ENCODE data around the gene FOXP3.
"Not testable (repeated sequence)": the region's sequence is repeated elsewhere in the genome, so short reads cannot be mapped to it uniquely, and the experiment has no call there.

The FOXP3 gene

DNA sequence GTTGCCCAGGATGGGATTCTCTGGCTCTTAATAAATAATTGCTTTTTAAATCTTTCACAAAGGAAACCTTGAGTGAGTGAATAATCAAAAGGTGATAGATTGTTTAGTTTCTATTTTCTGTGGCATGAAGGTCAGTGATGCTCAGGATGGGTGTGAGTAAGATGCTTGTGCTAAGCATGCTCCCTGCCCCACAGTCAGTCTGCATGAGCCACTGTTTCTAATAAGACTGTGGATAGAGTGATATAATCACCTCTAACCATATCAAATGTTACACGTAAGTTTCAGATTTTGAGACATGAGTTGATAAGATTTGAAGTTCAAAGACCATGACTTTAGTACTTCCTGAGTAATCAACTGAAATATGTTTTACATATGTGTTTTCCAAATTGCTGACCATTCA, 36.2 kb upstream of the FOXP3 start:
- no peak for DNase-seq (ENCODE audit: low read depth)
- no peak overlapping the region for H3K4me3 ChIP-seq (ENCODE audit: low read depth, low read length)
- TF ChIP-seq, protein P1, sequence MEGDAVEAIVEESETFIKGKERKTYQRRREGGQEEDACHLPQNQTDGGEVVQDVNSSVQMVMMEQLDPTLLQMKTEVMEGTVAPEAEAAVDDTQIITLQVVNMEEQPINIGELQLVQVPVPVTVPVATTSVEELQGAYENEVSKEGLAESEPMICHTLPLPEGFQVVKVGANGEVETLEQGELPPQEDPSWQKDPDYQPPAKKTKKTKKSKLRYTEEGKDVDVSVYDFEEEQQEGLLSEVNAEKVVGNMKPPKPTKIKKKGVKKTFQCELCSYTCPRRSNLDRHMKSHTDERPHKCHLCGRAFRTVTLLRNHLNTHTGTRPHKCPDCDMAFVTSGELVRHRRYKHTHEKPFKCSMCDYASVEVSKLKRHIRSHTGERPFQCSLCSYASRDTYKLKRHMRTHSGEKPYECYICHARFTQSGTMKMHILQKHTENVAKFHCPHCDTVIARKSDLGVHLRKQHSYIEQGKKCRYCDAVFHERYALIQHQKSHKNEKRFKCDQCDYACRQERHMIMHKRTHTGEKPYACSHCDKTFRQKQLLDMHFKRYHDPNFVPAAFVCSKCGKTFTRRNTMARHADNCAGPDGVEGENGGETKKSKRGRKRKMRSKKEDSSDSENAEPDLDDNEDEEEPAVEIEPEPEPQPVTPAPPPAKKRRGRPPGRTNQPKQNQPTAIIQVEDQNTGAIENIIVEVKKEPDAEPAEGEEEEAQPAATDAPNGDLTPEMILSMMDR (IDR thresholded peaks at IDR 0.05; ENCODE audit: low read depth, low read length, missing control alignments), result no peak

DNA sequence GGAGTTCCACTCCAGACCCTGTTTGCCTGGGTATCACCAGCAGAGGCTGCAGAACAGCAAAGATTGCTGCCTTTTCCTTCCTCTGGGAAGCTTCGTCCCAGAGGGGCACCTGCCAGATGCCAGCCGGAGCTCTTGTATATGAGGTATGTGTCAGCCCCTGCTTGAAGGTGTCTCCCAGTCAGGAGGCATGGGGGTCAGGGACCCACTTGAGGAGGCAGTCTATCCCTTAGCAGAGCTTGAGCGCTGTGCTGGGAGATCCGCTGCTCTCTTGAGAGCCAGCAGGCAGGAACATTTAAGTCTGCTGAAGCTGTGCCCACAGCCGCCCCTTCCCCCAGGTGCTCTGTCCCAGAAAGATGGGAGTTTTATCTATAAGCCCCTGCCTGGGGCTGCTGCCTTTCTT, 34.8 kb upstream of the FOXP3 start:
- not testable (repeated sequence) for H3K4me3 ChIP-seq (ENCODE audit: low read depth, low read length); DNase-seq (ENCODE audit: low read depth)

DNA sequence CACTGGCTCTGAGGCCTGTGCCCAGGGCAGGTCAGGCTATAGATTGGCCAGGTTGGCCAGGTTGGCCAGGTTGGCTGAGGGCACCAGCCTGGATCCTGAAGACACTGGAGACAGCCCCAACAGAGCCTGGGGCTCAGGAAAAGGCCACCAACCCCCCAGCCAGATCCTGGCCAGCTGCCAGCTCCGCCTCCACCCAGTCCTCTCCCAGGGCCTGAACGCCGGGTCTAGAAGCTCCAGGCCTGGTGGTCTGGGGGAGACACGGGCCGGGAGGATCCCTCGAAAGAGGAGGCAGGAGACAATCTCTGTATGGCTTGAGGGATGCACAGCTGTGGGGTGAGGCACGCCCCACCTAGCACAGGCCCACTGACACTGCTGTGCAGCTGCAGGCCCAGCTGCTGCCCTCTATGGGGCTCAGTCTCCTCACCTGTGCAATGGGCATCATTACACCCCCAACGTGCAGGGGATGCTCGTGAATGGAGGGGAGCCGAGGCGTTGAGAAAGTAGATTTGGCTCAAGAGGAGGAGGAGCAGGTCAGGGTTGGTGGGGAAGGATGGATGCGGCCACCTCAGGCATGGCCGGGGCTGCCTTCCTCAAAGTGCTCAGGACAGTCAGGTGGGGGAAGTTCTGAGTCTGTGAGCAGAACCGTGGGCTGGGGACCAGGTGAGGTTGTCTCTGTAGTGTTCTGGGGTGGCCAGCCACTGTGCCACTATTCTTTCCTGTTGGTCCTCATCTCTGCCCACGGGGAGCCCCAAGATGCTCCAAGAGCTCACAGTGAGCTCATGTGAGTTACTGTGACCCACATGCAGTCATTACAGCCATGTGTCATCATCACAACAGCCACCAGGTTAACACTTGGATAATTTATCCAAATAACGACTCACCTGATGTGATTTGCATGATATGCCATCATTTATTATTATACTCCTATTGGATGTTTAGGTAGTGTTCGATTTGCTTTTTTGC, 28.2 kb upstream of the FOXP3 start:
- TF ChIP-seq, protein P1 (IDR thresholded peaks at IDR 0.05; ENCODE audit: low read depth, low read length, missing control alignments), result no peak
- no peak overlapping the region for H3K4me3 ChIP-seq (ENCODE audit: low read depth, low read length)
- no peak for DNase-seq (ENCODE audit: low read depth)

DNA sequence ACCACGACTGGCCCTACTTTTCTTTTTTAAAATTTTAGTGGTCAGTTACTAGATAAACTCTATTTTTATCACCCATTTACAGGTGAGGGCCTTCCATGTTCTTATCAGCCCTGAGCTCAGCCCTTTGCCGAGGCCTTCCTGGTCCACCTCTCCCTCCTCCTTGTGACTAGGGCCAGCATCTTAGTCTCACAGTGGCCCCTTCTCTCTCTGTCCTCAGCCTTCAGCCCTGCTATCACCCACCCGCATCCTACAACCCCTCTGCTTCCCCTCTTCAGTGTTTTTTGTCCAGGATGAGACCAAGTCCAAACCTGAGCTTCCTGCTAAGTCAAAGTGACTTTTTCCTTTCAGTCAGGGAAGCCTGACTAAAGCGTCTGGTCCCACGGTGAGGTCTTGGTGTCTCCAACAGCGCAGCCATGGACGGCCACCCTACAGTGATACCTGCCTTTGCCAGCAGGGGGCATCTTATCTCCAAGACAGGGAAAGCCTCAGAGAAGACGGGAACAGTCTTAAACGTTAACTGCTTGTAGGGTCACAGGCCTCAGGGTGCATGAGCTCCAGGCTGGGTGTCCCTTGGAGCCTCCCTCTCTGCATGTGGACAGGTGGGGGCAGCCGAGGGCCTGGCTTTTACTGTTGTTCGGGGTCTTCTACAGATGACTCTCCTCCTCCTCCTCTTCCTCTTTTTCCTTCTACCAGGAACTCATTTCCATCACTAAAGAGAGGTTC, 27.3 kb upstream of the FOXP3 start:
- no peak overlapping the region for H3K4me3 ChIP-seq (ENCODE audit: low read depth, low read length)
- no peak for DNase-seq (ENCODE audit: low read depth)
- TF ChIP-seq, protein P1 (IDR thresholded peaks at IDR 0.05; ENCODE audit: low read depth, low read length, missing control alignments), result peak; percentile 75

DNA sequence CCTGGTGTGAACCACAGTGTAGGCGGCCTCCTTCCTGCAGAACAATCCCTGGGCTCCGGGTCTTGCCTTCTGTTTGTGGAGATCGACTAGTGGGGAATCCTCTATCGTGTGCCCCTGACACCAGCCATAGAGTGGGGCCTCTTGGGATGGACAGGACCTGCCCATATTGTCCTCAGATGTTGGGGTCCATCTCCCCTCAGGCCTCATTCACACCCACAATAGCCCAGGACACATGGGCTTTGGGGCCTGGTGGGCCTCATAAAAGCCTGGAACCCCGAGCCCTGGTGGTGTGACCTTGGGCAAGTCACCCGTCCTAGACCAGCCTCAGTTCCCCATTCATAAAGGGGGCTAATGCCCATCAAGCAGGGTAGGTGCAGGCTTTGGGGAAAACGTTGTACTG, 25.7 kb upstream of the FOXP3 start:
- no peak for DNase-seq (ENCODE audit: low read depth)
- H3K4me3 ChIP-seq (ENCODE audit: low read depth, low read length), result no peak overlapping the region
- TF ChIP-seq, protein P1 (IDR thresholded peaks at IDR 0.05; ENCODE audit: low read depth, low read length, missing control alignments), result no peak

DNA sequence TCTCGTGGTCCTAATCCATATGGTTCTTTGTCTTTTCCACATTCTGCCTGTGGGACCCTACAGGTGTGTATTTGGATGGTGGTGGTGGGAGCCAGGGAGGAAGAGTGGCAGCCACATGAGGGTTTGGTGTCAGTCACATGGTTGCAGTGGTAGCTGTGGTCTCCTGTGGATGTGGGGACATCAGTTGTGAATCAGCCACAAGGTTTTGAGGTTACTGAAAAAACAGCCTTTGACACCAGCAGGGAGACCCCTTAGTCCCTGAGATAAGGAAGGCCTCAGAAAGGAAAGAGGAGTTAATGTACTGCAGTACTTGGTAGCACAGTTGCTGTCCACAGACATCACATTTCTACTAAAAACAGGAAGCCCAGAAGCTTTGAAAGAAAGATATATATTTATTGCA, 23.2 kb upstream of the FOXP3 start:
- TF ChIP-seq, protein P1 (IDR thresholded peaks at IDR 0.05; ENCODE audit: low read depth, low read length, missing control alignments), result no peak
- H3K4me3 ChIP-seq (ENCODE audit: low read depth, low read length), result no peak overlapping the region
- no peak for DNase-seq (ENCODE audit: low read depth)

DNA sequence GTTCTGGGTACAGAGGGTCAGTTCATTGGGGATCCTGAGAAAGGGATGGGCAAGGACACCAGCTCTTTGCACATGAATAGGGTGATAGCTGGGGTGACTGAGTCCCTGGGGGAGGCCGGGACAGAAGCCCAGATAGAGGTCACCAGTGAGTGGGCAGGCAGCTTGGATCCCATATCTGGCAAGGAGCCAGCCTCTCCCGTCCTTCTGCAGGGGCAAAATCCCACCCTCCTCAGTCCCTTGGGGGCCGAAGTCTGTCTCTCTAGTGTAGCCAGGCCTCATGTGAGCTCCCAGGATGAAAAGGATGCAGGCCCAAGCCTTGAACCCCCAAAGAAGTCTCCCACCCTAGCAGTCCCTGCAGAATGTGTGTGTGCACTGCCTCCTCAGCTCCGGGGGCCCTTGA, 22.1 kb upstream of the FOXP3 start:
- no peak for DNase-seq (ENCODE audit: low read depth)
- no peak overlapping the region for H3K4me3 ChIP-seq (ENCODE audit: low read depth, low read length)
- TF ChIP-seq, protein P1 (IDR thresholded peaks at IDR 0.05; ENCODE audit: low read depth, low read length, missing control alignments), result no peak
